ENCODE data around the gene PKD1L1.
"Not testable (repeated sequence)": the region's sequence is repeated elsewhere in the genome, so short reads cannot be mapped to it uniquely, and the experiment has no call there.

PKD1L1 gene, protein sequence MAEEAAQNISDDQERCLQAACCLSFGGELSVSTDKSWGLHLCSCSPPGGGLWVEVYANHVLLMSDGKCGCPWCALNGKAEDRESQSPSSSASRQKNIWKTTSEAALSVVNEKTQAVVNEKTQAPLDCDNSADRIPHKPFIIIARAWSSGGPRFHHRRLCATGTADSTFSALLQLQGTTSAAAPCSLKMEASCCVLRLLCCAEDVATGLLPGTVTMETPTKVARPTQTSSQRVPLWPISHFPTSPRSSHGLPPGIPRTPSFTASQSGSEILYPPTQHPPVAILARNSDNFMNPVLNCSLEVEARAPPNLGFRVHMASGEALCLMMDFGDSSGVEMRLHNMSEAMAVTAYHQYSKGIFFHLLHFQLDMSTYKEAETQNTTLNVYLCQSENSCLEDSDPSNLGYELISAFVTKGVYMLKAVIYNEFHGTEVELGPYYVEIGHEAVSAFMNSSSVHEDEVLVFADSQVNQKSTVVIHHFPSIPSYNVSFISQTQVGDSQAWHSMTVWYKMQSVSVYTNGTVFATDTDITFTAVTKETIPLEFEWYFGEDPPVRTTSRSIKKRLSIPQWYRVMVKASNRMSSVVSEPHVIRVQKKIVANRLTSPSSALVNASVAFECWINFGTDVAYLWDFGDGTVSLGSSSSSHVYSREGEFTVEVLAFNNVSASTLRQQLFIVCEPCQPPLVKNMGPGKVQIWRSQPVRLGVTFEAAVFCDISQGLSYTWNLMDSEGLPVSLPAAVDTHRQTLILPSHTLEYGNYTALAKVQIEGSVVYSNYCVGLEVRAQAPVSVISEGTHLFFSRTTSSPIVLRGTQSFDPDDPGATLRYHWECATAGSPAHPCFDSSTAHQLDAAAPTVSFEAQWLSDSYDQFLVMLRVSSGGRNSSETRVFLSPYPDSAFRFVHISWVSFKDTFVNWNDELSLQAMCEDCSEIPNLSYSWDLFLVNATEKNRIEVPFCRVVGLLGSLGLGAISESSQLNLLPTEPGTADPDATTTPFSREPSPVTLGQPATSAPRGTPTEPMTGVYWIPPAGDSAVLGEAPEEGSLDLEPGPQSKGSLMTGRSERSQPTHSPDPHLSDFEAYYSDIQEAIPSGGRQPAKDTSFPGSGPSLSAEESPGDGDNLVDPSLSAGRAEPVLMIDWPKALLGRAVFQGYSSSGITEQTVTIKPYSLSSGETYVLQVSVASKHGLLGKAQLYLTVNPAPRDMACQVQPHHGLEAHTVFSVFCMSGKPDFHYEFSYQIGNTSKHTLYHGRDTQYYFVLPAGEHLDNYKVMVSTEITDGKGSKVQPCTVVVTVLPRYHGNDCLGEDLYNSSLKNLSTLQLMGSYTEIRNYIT (N-terminal part only)

DNA sequence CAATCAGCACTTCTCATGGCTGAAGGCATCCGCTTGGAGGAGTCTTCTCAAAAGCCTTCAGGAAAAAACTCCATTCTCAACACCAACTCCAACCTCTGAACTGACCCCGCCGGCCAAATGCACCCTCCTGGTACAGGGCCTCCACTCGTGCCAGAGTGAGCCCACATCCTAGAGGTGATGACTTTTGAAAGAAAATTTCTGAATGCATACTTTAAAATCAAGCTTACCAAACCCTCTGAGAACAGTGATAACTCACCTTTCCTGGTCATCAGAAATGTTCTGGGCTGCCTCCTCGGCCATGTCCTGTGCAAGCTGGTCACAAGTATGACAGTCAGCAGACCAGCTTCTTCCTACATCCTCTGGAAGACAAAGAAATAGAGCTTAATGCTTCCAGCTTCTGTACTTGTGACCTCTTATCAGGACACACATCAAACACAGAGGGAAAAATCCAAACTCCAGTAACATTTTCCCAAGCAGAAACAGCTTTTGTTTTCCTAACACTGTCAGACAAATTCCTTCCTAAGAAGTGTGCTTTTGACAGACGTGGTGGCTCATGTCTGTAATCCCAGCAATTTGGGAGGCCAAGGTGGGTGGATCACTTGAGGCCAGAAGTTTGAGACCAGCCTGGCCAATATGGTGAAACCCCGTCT, at the start of gene PKD1L1:
PKD1L1 (minus strand) TSS at position 326 of the 650 bp plus-strand sequence; CDS start at position 300, 26 bp downstream.
- DNase-seq (ENCODE audit: low read depth in 2 of 2, low spot score in 1 of 2) = no peak

DNA sequence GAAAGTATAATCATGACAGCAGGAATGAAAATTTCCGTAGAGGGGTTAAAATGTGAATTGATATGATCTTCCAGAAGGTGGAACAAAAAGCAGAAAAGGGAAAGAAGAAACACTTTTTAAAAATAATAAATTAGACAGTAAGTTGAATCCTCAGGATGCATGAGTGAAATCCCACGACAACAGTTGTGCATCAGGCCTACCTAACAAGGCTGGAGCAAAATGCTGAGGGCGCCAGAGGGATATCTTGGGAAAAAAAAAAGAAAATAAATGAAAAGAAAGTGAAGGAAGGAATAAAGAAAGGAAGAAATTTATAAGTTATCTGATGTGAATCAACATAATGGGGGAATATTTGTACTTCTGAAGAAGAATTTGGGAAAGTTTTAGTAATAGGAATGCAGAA, 44.2 kb upstream of the PKD1L1 start:
- no peak for DNase-seq (ENCODE audit: low read depth in 2 of 2, low spot score in 1 of 2)

DNA sequence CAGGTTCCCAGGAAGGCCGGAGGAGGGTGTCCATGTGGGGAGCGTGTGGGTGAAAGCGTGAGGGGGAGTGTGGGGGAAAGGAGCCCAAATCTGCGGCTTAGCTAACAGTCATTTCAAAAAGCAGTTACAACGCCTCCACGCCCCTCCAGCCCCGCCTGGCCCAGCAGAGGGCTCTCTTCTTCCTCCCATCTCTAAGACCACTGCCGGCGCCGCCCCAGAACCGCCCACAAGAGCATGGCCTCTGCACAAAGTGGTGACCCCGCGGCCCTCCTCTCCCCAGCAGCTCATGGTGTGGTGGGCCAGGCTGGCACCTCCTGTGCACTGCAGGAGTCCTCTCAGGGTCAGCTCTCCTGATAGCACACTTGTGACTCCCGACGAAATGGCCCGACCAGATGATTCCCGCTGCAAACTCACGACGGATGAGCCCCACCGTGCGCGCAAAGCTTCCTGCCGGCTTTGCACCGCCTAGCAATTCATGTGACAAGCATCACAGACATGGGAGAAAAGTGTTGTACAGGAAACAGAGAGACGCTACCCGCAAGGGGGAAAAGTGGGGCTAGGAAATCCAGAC, 43.6 kb upstream of the PKD1L1 start:
- peak; percentile 72 to 76 for DNase-seq (ENCODE audit: low read depth in 2 of 2, low spot score in 1 of 2)

DNA sequence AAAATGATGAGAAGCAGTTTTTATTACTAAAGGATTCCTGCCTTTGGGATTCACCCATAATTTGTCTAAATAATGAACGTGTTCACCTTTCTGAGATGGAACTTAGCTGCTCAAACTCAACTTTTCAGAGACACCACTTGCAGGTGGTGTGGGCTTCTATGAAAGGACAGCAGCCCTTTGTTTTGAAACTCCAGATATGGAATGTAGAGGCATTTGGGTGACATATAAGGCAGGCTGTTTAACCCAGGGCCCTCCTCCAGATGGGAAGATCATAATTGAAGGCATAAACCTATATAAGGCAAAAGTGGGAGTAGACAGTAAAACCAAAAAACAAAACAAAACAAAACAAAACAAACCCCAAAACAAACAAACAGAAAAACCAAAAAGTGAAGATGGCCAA, 43.0 kb upstream of the PKD1L1 start:
- DNase-seq (ENCODE audit: low read depth in 2 of 2, low spot score in 1 of 2) = no peak

DNA sequence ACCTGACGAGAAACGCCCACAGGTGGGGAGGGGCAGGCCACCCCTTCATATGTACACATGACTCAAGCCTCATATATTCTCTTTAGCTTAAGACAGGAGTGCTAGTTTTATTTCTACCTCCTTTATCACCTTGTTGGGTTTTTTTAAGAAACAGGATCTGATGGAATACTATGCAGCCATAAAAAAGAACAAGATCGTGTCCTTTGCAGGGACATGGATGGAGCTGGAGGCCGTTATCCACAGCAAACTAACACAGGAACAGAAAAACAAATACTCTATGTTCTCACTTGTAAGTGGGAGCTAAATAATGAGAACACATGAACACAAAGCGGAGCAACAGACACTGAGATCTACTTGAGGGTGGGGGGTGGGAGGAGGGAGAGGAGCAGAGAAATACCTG, 42.3 kb upstream of the PKD1L1 start:
- no peak for DNase-seq (ENCODE audit: low read depth in 2 of 2, low spot score in 1 of 2)

DNA sequence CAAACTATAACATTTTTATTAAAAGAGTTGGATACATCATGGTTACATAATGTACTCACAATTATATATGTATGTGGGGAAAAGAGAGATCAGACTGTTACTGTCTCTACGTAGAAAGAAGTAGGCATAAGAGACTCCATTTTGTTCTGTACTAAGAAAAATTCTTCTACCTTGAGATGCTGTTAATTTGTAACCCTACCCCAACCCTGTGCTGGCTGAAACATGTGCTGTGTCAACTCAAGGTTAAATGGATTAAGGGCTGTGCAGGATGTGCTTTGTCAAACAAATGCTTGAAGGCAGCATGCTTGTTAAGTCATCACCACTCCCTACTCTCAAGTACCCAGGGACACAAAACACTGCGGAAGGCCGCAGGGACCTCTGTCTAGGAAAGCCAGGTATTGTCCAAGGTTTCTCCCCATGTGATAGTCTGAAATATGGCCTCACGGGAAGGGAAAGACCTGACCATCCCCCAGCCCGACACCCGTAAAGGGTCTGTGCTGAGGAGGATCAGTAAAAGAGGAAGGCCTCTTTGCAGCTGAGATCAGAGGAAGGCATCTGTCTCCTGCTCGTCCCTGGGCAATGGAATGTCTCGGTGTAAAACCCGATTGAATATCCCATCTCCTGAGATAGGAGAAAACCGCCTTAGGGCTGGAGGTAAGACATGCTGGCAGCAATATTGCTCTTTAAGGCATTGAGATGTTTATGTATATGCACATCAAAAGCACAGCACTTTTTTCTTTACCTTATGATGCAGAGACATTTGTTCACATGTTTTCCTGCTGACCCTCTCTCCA, 41.5 kb upstream of the PKD1L1 start:
- DNase-seq (ENCODE audit: low read depth in 2 of 2, low spot score in 1 of 2) = not testable (repeated sequence)

DNA sequence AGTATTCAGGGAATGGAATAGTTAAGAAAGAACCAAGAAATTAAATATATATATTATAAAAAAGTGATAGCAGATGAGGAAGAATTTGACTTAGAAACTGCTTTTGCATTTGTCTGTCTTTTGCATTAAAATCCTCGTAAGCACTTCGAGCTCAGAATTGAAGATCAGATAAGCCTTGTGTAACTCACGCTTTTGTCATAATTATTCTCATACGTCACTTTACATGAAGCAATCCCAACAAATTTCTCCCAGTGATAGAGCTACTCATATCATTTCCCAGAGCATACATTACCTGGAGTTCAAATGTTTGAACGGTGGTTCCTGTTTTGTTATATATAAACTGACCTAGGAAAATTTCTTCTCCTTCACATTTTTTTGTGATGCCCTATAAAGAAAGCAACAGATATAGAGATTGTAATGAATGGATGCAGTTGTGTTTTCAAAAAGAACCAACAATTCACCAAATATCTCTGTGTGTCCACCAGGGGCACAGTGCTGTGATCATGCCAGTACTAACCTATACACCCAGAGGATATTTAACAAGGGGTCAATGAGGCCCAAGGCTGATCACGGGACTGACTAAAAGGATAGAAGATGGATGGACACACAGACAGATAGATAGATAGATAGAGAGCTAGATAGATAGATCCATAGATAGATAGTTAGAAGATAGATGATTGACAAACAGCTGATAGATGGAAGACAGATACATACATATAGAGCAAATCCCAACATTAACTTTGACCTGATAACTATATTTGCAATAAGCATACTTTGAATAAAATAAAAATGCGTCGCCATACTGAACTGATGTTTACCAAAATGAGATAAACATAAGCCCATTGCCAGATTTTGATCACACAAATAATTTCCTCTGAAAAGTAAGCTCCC, 40.5 kb upstream of the PKD1L1 start:
- DNase-seq (ENCODE audit: low read depth in 2 of 2, low spot score in 1 of 2) = no peak

DNA sequence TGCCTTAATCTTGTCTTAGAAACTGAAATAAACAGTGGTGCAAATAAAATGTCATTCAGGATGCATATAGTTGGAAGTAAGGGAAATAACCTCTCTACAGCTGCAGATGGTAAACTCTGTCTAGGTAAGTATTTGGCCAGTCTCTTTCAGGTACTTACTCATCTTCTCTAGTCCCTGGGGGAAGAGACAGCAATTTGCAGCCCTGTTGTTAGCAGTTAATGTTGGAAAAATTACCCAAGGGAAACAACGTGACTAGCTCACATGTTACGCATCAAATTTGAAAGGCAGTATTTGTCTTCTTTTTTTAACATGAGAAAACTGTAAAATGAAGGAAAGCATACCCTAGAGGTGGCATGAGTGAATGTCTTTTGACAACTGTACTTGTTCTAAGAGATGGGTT, 34.3 kb upstream of the PKD1L1 start:
- no peak for DNase-seq (ENCODE audit: low read depth in 2 of 2, low spot score in 1 of 2)

DNA sequence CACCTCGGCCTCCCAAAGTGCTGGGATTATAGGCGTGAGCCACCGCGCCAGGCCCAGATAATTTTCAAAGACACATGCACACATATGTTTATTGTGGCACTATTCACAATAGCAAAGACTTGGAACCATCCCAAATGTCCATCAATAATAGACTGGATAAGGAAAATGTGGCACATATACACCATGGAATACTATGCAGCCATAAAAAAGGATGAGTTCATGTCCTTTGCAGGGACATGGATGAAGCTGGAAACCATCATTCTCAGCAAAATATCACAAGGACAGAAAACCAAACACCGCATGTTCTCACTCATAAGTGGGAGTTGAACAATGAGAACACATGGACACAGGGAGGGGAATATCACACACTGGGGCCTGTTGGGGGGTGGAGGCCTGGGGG, 32.4 kb upstream of the PKD1L1 start:
- not testable (repeated sequence) for DNase-seq (ENCODE audit: low read depth in 2 of 2, low spot score in 1 of 2)

DNA sequence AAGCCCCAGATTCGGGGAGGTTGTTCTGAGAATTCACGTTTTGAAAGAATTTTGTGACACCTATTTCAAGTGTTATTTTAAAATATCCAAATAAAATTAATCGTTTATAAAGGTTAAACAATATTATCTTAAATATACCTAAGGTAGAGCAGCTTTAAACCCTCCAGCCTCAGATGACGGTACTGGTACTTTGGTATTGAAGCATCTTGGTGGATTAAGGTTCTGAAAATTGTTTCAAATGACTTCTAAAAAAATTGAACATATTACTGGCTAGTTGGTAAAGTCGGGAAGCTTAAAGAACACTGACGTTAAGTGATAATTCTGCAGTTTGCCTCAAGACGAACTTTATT, 31.5 kb upstream of the PKD1L1 start:
- no peak for DNase-seq (ENCODE audit: low read depth in 2 of 2, low spot score in 1 of 2)

DNA sequence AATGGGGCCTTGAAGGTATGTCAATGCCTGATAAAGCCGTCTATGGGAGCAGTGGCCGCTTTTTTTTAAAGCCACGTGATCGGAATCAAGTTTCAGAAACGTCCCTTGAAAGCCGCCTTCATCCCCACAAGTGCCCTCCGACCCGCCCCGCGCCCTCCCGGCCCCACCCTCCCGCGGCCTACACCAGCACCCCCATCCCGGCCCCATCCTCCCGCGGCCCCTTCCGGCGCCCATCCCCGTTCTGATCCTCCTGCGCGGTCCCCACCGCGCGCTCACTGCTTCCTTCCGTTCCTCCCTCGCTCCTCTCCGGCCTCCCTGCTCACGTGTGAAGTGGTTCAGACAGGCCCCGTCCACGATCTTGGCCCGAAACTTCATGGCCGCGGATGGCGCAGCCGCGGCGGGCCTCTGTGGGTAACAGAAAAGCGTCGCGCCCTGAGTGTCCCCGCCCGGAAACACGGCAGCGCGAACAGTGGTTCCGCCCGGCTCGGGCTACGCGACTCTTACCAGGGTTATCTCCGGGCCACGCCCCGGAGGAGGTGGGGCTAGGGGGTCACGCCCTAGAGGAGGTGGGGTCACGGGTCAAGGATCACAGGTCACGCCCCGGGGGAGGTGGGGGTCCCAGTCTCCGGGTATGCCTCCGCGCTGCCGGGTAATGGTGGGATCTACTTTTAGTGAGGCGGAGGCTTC, 31.0 kb upstream of the PKD1L1 start, which contains the start of gene HUS1:
HUS1 (minus strand) TSS at position 471 of the 687 bp plus-strand sequence; CDS start at position 375, 96 bp downstream.
- peak; percentile 75 to 85 for DNase-seq (ENCODE audit: low read depth in 2 of 2, low spot score in 1 of 2)

DNA sequence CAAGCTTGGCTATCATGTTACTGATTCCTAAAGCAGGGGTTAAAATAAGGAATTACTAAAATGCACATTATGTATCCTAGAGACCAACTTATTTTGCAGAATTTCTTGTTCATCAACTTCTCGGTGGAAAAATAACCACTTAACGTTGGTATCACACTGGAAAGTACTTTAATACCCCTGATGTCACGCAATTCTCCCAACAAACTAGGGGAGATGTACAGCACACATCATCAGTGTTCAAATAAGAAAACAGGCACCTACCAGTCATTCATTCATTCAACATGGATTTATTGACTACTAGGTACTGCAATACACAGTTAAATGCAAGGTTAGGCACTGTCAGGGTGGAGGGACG, 30.5 kb upstream of the PKD1L1 start:
- no peak for DNase-seq (ENCODE audit: low read depth in 2 of 2, low spot score in 1 of 2)

DNA sequence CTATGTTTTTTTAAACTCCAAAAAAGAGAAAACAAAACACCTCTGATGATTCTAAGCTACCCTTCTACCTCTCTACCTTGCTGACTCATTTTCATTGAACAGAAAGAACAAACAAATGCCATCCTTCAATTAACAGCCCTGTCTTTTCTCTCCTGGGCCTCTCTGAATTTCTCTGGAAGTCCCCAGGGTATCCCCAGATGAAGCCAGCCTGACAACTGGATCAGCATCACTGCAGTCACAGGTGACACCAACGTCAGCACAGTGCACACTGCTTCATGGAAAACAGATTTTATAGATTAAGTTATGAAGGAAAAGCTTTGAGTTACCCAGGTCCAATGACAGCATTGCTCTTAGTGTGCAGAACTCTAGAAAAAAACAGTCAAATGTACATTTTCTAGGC, 25.5 kb upstream of the PKD1L1 start:
- DNase-seq (ENCODE audit: low read depth in 2 of 2, low spot score in 1 of 2) = no peak

DNA sequence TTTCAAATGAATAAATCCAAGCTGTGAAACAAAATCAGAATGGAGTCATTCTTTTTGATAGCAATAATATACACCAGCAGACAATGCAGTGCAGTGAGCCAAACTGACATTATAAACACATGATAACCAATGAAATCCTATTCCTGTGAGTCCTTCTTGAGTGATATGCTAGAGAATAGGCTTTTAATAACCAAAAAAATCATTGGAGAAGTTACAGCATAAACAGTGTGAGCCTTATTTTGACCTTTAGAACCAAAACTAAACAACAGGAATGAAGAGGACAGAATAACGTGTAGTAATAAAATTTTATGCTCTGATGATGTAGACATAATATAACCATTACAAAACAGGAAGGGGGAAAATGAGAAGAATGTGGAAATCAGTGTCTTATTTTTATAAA, 22.5 kb upstream of the PKD1L1 start:
- DNase-seq (ENCODE audit: low read depth in 2 of 2, low spot score in 1 of 2) = no peak

DNA sequence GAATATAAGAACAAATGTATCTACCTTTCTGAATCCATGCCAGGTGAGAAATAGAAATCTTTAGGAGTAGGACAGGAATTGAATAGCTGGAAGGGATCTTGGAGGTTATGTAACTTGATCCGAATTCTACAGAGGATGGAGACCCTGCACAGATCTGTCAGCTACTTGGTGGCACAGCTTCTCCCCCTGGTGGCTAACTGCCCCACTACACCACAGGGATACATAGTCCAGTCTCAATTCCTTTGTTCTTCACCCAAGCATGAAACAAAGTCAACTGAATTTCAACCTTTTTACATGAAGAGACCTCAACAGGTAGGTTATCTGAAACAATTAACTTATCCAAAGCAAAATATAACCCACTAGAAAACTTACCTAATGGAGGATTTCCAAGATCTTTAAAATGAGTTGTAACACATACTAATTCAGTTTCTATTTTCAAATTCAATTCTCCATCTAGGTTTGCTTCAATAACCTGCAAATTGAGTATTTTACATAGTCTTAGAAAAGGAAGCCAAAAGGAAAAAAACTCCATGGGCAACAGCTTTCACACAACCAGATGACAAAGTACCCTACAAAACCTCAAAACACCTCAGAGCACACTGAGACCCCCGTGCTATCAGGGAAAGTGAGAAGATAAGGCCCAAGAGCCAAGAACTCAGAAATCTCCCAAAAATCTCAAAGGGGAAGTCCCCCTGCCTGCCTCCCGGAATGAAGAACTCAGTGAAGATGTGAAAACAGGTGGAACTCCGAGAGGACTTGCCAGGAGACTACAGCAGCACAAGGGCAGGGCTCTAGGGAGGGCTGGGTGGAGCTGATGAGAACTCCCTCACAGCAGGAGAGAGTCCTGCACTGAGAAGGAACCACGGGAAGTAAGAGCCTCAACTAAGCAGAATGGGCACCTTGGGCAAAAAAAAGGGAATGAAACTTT, 20.8 kb upstream of the PKD1L1 start:
- peak in 1 of 2 donors; percentile 12 for DNase-seq (ENCODE audit: low read depth in 2 of 2, low spot score in 1 of 2)

DNA sequence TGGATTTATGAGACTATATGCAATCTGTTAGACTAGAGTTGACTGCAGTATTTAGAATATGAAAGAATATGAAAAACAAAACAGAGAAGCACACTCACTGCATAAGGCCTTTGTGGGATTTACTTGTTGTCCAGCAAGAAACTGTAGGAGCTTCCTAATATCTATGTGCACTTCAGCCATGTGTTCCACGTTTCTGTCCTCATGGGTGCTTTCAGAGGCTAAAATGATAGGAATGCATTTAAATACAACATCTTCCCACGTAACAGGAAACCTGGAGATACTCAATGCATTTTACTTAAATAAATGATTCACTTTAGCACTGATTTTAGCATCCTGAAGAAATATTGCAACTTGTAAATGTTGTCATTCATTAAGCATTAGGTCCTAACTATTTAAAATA, 19.4 kb upstream of the PKD1L1 start:
- no peak for DNase-seq (ENCODE audit: low read depth in 2 of 2, low spot score in 1 of 2)

DNA sequence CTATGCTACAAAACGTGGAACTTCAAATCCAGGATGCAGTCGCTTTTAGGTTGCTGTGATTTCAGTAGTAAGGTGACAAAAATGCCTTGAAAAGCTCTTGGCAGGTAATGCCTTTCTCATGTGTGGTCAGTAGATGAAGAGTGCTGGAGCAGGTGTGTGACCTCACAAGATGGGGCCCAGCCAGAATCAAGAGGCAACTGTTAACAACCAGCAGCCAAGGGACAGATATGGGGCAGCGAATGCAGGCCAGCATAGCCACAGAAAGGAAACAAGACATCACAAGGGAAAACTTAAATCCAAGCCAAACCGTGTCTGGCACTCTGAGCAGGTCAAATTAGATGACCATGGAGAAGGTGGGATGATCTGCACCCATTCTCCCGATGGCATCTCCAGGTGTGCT, 18.9 kb upstream of the PKD1L1 start:
- no peak for DNase-seq (ENCODE audit: low read depth in 2 of 2, low spot score in 1 of 2)
